ENCODE data around the gene DTNA.

DTNA gene

DNA sequence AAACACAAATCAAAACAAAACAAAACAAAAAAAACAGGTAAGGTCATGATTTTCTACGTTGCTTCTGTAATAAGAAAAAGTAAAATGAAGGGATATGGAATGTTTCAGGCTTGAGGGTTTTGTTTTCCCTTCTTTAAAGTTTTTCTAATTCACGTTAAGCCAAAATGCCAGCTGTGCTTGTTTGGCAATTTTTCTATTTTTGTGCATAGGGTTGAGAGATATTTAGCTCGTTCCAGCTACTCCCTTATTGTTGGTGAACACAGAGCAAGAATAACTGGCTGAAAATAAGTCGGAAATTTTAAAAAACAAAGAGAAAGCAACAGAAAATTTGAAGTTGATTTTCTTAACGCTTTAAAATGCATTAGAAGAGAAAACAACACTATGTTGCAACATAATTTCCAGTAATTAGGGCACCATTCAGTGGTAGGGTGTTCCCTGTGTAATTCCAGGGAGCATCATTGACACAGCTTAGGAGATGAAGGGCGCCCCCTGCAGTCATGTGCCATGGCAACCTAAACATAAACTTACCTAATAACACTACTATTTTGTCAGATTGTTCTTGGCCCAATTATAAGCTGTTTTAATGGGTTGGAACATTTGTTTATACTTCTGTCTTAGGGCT, 99.5 kb downstream of the DTNA start:
- DNase-seq: peak; percentile 27 to 63

DNA sequence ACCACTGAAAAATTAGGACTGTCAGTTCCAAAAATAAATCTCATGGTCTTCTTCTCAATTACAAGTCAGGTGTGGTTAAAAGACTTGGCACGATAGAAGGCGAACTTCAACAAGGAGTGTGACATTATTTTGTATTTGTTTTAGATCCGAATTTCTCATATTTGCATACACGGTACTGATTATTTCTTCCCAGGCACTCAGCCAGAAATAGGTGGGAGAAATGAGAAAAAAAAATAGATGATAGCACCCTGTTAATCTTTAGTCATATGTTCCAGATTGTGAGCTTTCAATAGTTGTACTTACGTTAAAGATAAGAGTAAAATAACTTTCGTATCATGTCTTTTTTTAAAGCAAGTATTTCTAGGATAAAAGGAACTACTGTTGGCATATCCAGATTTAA, 106.1 kb downstream of the DTNA start:
- no peak for DNase-seq

DNA sequence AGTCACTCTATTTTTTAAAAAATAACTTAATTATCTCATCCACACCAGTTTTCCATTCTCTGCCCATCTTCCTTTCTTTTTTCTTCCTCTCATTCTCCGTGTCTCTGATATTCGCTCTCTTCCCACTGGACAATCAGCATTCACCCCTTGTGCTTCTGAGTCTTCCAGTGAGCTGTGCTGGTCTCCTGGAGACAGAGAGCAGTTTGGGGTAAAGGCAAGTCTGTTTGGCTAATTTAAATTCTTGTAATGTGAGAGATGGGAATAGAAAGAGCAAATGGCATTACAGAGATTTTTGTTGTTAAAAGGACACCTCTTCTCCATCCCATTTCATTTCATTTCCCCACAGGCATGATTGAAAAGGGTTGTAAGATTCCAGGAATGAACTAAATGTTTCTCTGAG, 107.5 kb downstream of the DTNA start:
- peak in 1 of 2 donors; percentile 41 for DNase-seq

DNA sequence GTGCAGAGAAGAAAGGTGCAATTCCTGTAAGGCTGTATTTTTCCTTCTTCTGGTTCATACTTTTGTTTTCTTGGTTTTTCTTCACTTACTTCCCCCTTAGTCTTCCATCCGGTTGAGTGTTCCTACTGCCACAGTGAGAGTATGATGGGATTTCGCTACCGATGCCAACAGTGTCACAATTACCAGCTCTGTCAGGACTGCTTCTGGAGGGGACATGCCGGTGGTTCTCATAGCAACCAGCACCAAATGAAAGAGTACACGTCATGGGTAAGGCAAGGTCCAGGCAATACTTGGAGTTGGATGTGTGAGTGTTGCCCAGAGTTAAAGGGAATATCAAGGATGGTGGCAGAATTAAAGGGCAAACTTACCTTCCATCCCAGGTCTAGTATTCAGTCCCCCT, 108.0 kb downstream of the DTNA start:
- peak; percentile 22 to 74 for DNase-seq

DNA sequence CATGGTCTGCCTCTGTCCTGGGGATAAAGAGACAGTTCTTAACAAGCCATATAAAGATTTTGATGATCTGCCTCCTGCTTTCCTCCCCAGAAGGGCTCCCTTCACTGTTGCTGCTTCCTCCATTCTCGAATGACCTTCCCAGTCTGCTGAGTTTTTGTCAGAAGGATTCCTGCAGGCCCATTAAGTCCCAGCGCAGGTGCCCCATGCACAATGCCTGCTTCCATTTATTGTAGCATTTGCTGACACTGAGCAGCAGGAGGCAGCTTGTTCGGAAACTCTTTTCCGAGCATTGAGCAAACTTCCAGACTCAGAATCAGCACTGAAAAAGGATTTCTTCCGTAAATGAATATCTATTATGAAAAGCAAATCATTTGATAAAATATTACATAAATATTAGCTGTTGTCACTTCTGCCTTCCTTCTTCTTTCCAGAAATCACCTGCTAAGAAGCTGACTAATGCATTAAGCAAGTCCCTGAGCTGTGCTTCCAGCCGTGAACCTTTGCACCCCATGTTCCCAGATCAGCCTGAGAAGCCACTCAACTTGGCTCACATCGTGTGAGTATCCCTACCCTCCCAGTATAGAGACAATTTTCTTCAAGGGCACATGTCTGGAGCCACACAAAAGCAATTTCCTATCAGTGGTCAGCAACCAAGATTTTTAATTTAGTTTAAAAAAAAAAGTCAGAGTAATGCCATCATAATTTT, 110.4 kb downstream of the DTNA start:
- DNase-seq: no peak

DNA sequence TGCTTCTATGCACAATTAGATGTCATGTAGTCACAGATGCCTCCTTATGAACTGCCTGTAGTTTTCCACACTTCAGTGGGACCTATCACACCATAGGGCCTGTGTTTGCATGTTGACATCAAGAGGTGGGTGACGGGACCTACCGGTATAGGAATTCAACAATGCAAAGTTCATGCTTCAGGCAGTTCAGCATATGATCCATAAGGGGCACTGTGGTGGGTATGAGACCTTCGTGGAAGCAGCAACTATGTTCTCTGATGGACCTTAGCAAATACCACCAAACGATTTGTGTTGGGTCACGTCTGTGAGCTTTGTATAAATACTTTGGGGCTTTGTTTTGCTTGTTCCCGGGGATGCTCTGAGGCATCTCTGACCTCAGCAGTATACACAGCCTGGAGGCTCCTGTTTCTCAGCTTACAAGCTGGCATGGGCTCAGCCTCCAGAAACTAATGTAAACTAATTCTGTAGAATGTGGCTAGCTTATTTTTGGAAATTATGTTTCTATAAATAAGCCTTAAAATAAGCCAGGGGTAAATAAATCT, 111.6 kb downstream of the DTNA start:
- no peak for DNase-seq

DNA sequence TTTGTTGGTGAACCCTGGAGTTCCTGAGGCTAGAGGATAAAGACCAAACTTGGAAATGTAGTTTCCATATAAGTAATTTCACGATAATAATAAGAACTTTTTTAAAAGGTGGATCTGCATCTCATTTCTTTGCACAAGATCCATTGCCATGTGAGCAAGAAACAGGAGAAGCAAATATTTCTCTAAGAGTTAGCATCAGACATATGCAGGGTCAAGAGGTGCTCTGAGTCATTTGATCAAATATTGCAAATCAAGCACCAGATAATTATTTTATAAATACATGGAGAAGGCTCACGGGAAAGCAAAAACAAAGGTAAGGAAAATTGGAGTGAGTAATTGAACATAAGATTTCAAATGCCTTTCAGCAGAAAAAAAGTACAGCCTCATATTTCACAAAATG, 118.0 kb downstream of the DTNA start:
- no peak for DNase-seq

DNA sequence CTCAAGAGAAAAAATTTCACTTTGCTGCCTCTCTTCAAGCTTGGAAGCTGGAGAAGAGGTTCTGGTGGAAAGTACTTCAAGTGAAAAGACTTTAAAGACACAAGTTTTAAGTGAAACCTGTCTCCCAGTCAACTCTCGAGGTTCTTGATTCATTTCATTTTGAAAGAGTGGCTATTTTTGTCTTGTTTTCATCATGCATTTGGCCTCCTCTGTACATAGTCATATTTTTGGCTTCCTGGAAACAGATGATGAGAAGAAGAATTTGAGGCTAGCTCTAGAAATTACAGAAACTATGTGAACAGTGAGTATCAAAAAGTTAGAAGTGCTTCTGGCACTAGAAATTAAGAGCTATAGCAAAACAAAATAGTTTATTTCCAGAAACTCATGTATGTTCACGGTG, 124.8 kb downstream of the DTNA start:
- no peak for DNase-seq

DNA sequence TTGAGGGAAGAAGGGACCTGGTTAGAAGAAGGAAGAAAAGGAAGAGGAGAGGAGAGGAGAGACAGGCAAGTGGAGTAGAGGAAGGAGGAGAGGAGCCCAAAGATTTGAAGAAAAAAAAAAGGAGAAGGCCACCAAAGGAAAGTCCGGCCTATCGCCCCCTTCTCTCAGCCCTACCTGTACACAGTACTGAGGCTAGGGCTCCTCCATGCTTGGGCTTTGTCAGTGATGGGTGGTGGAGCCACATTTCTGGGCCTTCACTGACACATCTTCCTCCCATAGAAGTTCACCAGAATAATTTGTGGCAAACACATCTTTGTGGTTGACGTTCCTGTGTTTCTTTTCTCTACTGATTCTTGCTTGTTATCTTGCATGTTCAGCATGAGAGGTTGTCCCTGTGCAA, 125.4 kb downstream of the DTNA start:
- DNase-seq: no peak

DNA sequence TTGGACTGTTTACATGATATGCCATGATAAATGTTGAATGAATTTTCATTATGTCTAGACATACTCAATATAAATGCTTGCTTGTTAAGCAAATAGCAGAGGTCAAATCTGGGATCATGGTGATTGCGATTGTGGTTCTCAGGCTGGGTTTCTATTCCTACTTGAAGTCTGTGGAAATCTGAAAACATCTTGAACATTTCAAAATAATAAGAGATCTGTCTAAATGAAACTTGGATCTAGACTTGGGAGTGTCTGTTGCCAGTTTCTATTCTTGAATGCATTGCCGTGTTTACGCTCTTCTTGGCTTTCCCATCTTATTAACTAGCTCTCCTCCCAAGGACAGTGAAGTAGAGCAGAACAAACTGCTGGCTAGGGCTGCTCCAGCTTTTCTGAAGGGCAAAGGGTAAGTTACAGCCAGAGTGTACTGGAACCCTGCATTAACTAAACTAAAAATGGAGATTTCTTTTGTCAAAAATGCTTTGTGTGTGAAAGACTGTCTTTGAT, 127.7 kb downstream of the DTNA start:
- peak in 1 of 2 donors; percentile 48 for DNase-seq

DNA sequence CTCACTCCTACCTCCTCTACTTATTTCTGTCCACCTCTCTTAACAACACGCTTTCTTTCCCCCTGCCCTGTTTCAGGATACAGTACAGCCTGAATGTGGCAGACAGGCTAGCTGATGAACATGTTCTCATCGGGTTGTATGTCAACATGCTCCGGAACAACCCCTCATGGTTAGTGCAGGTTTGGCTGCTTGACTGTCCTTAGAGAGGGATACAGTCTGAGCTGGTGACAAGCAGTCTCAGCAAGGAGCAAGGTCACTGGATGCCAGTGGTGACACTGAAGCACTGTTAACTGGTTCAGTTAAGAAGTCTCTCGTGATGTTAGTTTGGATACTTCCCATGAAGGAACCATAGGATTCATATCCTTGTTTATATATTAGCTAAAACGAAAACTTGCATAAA, 128.6 kb downstream of the DTNA start:
- no peak for DNase-seq

DNA sequence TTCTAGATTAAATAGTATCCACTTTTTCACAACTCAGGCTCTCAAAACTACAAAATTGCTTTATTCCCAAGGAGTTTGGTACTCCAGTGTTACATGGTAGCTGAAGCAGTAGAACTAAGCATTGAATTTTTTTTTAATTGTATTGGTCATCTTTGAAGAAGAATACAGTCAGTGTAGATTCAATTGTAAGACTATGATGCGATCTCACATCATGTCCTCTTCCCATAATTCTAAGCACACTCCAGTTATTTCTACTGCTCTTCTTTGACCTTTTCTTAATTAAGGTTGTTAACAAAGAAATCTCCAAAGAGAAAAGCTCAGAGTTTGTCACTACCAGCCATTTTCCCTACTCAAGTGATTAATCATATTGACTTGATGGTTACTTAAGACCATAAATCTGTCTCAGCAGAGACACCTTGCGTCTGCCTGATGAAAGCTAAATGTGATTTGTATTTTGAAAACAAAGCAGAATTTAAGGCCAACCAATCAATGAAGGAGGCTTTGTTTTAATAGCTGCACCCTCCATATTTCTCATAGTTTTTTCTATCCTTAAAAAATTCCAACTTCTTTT, 130.2 kb downstream of the DTNA start:
- DNase-seq: no peak

DNA sequence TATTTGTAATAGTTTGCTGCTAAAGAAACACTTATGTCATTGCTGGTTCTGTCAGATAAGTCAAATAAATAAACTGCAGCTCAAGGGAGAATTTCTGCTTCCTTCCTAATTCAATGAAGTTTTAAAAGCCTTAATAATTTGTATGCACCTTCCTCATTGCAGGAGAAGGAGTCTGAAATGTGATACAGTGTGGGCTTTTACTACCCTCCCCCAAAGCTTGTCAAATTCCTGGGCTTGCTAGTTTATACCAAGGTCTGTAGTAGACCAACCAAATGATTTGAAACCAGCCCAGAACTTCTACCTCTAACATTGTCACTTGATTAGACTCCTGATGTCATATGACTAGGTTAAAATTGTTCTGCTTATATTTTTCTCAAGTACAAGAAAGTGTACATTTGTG, 131.8 kb downstream of the DTNA start:
- no peak for DNase-seq

DNA sequence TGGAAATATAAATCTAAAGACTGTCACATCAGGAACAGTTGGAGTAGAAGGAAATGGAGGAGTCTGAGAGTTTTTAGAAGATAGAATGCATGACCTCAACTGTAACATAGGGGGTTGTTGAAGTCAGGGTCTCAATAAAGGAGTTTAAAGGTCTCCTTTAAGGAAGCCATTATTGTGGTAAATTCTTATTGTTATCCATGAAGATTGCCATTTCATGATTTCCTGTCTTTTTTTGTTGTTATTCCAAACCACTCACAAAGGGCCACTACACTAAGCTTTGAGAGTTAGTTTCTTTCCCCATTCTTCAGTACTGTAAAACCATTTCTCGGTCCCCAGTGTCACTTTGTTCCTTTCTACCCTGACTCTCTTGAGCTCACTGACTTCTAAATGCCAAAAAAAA, 134.0 kb downstream of the DTNA start:
- DNase-seq: no peak

DNA sequence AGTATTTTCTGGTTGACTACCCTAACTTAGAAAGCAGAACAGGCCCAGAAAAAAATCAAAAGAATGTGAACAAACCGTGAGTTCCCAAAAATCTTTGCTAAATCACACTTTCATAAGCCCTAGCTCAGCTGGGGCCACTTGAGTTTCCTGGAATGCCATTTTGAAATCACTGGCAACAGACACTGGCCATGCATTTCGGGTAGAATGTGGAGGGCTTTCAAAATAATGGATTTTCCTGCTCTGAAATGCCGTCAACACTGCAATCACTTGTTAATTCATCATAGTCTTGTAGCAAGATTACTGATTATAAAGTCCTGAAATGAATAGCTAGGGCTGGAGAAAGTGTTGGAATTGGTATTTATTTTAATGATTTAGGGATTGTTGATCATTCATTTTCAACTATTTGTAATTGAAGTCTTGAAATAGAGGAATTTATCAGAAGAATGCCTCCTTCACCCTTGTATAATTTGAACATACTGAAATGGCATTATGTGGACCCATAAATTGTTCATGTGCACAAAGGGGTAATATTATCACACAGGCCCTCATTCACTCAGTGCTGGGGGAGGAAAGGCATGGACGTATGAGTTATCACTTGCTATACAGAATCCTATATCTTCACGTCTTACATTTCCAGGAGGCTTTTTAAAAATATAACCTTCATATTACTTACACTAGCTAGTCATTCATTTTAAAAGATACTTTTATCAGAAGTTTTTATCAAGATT, 134.8 kb downstream of the DTNA start:
- no peak for DNase-seq

DNA sequence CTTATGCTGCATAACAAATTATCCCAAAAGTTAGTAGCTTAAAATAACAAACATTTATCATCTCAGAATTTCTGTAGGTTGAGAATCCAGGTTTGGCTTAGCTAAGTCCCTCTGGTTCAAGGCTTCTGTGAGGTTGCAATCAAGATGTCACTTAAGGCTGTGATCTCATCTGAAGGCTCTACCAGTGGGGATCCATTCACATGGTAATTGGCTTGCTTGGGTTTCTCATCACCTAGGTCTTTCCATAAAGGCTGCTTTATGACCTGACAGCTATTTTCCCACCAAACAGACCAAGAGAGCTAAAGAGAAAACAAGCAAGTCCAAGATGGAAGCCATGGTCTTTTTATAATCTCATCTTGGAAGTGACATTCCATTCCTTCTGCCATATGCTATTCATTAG, 137.3 kb downstream of the DTNA start:
- no peak for DNase-seq

DNA sequence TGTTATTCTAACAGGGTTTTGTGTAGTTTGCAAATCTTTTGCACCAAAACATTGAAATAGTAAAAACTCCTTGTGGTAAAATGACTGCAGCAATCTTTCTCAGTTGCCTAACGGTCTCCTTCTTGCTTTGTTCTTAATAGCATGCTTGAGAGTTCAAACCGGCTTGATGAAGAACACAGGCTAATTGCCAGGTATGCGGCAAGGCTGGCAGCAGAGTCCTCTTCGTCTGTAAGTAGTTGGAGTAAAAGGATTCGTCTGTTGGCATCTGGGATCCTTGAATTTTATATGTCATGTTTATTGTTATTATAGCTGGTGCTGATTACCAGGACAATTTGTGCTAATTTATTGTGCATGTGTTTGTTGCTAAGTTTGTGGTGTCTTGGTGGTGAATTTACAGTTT, 138.1 kb downstream of the DTNA start:
- DNase-seq: no peak

DNA sequence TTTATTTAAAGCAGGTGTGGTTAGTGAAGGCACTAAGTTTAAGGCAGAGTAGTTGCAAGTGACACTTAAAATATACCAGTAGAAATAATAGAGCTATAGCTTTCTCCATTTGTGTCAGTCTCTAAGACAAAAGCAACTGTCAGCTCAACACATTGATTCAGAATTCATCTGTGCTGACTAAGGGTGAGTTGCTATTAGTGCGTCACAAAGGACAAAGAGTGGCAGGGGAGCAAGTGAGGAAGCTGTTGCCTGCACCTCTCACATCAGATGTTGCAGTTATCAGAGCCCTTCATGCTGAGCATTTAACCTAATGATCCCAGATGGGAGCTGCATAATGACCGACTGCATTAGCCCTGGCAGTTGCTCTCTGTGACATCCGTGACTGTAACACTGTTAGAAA, 138.6 kb downstream of the DTNA start:
- DNase-seq: no peak

DNA sequence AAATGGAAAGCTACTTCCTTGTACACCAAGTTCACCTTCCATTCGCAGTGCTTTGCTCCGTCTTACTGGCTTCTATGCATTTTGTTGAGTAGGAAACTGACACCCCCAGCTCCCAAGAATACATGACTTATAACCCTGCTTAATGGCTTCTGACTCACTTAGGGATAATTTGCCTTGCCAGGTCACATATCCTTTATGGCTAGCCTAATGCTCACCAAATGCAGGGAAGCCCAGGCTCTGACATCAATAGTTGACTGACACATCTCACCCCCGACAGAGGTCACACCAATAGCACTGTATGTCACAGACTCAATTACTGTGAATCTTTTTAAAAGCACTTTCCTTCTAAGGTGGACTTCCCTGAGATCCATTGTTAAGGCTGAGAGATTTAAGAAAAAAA, 147.2 kb downstream of the DTNA start:
- DNase-seq: no peak

DNA sequence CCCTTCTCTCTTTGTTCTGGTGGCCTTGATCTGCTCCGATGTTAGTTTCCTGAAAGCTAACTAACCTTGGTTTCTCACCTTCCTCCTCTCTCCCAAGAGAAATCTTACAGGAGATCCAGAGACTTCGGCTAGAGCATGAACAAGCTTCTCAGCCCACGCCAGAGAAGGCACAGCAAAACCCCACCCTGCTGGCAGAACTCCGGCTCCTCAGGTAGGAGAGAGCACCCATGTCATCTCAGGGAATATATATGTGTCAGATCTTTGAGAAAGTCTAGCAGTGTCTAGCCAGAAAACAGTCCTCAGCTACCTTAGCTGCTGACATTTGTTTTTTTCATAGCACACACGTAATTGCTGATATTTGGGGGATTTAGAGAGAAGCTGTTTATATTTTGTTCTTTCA, 148.1 kb downstream of the DTNA start:
- no peak for DNase-seq

DNA sequence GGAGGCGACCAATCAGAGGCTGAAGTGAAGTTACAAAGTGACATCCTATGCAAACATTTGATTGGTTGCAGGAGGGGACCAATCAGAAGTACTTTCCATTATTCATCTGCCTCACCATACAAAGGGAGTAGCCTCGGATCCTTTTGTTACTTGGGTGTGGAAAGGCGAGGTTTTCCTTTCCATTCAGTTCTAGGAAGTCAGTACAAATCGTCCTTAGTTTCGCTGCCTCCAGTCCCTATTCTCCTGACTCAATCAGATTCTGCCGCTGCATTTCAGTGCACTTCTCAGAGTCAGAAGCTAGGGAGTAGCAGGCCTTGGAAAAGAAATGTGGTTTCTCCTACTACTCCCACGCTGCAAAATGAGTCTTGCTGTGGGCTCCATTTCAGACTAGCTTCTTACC, 149.4 kb downstream of the DTNA start:
- DNase-seq: no peak

DNA sequence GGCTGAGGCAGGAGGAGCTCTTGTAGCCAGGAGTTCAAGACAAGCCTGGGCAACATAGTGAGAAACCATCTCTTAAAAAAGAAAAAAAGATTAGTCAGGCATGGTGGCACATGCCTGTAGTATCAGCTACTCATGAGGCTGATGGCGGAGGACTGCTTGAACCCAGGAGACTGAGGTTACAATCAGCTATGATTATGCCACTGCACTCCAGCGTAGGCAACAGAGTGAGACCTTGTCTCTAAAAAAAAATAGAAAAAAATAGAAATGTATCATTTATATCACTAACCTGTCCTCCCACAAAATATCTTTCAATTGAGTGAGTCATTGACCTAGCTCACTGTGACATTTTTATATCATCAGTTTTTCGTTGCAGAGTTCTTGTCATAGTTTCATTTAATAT, 152.5 kb downstream of the DTNA start:
- no peak for DNase-seq

DNA sequence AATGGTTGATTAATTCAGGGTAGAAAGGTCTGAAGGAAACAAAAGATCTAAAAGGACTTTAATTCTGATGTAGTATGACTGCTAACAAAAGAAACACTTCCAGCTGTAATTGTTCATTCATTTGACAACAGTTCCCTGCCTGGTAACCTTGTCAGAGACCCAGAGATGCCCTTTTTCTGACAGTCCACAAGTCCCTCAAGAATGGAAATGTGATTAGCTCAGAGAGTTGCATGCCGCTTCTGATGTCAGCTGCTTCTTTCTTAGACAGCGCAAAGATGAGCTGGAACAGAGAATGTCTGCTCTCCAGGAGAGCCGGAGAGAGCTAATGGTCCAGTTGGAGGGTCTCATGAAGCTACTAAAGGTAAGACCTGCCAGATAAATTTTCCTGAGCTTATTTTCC, 153.6 kb downstream of the DTNA start:
- no peak for DNase-seq
